GM12874 (cell line): ENCODE data around the gene TC2N.

Experiments
- CTCF ChIP-seq: IDR thresholded peaks from 2 replicates; pipeline ENCODE4 v1.5.1; 2011; ENCODE audit warnings: low read depth, mild to moderate bottlenecking, control low read depth, low read length, moderate library complexity; ENCODE audit not compliant: insufficient read depth

The TC2N gene

GRCh38 chr14:91745344-91745743 is 122.0 kb downstream of the TC2N start:
- TF ChIP-seq CTCF, result no peak

DNA sequence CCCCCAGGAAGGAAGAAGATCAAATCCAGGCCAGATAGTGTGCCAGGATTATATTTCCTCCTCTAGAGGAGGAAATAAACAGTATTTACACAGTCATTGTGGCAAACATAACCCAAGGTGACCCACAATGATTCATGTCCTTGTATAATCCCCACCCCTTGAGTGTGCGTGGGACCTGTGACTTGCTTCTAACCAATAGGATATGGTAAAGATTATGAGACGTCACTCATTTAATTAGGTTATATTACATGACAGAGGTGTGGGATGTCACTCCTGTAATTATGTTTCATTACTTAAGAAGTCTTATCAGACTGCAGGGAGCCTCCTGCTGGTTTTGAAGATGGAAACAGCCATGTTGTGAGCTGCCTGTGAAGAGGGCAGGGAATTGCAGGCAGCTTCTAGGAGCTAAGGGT is 123.3 kb downstream of the TC2N start:
- no peak for TF ChIP-seq CTCF

- TF ChIP-seq CTCF, result no peak
These were observed 124.1 kb downstream of the TC2N start for GRCh38 chr14:91743305-91743653.

GRCh38 chr14:91742621-91743304 is 124.6 kb downstream of the TC2N start:
- TF ChIP-seq CTCF, result no peak

DNA sequence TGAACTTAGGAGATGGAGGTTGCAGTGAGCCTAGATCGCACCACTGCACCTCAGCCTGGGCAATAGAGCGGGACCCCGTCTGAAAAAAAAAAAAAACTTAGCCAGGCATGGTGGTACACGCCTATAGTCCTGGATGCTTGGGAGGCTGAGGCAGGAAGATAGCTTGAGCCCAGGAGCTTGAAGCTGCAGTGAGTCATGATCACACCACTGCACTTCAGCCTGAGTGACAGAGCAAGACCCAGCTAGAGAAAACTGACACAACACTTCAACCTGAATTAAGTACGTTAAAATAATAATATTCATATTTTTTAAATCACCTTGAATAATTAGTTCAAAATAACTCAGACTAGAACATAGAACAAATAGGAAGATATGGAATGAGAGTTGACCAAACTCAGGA is 129.7 kb downstream of the TC2N start:
- TF ChIP-seq CTCF, result no peak

DNA sequence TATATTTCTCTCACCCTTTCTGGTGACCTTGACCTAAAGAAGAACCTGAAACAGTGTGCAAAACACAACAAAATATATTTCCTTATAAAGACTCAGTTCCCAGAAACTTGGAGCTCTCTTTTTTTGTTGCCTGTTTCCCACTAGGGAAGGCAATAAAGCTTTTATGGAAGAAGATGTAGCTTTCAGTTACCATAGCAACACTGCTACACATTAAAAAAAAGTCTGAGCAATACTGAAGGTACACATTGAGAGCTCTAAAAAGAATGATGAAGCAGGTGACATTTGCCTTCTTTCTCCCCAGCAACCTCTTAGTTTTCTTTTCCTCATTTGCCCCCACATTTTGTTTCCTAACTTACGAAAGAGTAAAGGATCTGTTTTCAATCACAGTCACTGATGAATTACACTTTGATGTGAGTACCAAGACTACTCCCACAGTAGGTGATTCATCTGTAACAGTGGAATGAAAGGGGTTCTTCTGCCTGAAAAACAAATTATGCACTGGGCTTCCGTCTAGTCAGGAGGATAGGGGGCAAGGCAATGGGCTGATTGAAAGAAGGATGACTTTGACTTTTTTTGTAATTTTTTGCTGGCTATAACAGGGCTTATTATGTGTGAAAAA is 134.4 kb downstream of the TC2N start:
- TF ChIP-seq CTCF, result no peak

DNA sequence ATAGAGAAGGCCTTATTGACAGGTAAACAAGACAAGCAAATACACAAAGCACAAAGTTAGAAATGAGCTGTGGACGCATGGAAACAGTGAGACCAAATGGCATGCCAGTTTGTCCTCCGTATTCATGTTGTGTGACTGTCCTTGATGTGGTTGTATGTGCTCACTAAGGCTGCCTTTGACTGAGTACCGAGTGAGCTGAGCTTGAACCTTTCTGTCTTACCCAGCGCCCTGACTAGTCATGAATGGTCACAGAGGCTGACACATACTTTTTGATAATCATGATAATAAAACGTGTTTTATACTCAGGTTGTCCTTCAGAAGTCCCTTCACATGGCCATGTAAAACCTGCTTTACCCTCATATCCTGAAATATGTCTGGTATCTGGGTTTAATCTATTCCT is 134.9 kb downstream of the TC2N start:
- TF ChIP-seq CTCF, result no peak
